GM18526 (cell line): ENCODE measurements around the gene C6orf136.

Source experiments
- POLR2A ChIP-seq: IDR thresholded peaks from 3 replicates; pipeline ENCODE4 v1.6.1; 2011; ENCODE audit not compliant: insufficient read length; ENCODE audit errors: extremely low read depth

C6orf136 gene

GRCh38 chr6:30687659-30688431 is 40.9 kb downstream of the C6orf136 start:
- peak; percentile 50 for TF ChIP-seq POLR2A

- peak; percentile 38 for TF ChIP-seq POLR2A
Measured at GRCh38 chr6:30688569-30688968, 41.6 kb downstream of the C6orf136 start.

GRCh38 chr6:30689022-30689865 is 42.3 kb downstream of the C6orf136 start:
- TF ChIP-seq POLR2A, result peak; percentile 1

GRCh38 chr6:30689985-30690384 is 43.1 kb downstream of the C6orf136 start:
- no peak for TF ChIP-seq POLR2A

- TF ChIP-seq POLR2A, result peak; percentile 72
Measured at GRCh38 chr6:30690403-30691207, 43.7 kb downstream of the C6orf136 start, which contains the start of gene NRM. Gene NRM (minus strand): TSS chr6:30690984. CDS start chr6:30690974, 10 bp downstream.

- no peak for TF ChIP-seq POLR2A
Measured at GRCh38 chr6:30691208-30691847, 44.4 kb downstream of the C6orf136 start.

- TF ChIP-seq POLR2A, result no peak
Measured at GRCh38 chr6:30696432-30696831, 49.5 kb downstream of the C6orf136 start.

GRCh38 chr6:30700340-30700739 is 53.4 kb downstream of the C6orf136 start:
- no peak for TF ChIP-seq POLR2A
